ENCODE data around the gene IL21.
"Not testable (repeated sequence)": the region's sequence is repeated elsewhere in the genome, so short reads cannot be mapped to it uniquely, and the experiment has no call there.

The IL21 gene

GRCh38 chr4:122656583-122656982 lies 35.7 kb upstream of the IL21 start:
- peaks cover 10% of the 10 kb centered on the region for H3K36me3 Mint-ChIP-seq (ENCODE audit: low read depth)
- H3K27ac Mint-ChIP-seq; H3K27me3 Mint-ChIP-seq (ENCODE audit: low read depth); H3K9me3 Mint-ChIP-seq; H3K4me3 Mint-ChIP-seq; DNase-seq (ENCODE audit: low spot score): not testable (repeated sequence)
- peaks cover 27% of the 10 kb centered on the region for H3K4me1 Mint-ChIP-seq (ENCODE audit: low read depth)

- peaks cover 8% of the 10 kb centered on the region for H3K9me3 Mint-ChIP-seq
- H3K4me1 Mint-ChIP-seq (ENCODE audit: low read depth), result peaks cover 4% of the 10 kb centered on the region
- H3K4me3 Mint-ChIP-seq, result no peak overlapping the region
- H3K27ac Mint-ChIP-seq, result no peak overlapping the region
- DNase-seq (ENCODE audit: low spot score), result no peak
- no peaks in the 10 kb centered on the region for H3K27me3 Mint-ChIP-seq (ENCODE audit: low read depth)
- H3K36me3 Mint-ChIP-seq (ENCODE audit: low read depth), result peaks cover 7% of the 10 kb centered on the region
Measured at GRCh38 chr4:122652379-122652778, 31.5 kb upstream of the IL21 start.

GRCh38 chr4:122650148-122650547 lies 29.3 kb upstream of the IL21 start:
- no peaks in the 10 kb centered on the region for H3K27me3 Mint-ChIP-seq (ENCODE audit: low read depth)
- H3K4me1 Mint-ChIP-seq (ENCODE audit: low read depth), result peaks cover 2% of the 10 kb centered on the region
- H3K36me3 Mint-ChIP-seq (ENCODE audit: low read depth), result no peaks in the 10 kb centered on the region
- no peaks in the 10 kb centered on the region for H3K9me3 Mint-ChIP-seq
- H3K27ac Mint-ChIP-seq, result no peak overlapping the region
- no peak for DNase-seq (ENCODE audit: low spot score)
- no peak overlapping the region for H3K4me3 Mint-ChIP-seq

GRCh38 chr4:122647656-122648055 lies 26.8 kb upstream of the IL21 start:
- H3K9me3 Mint-ChIP-seq, result no peaks in the 10 kb centered on the region
- no peaks in the 10 kb centered on the region for H3K27me3 Mint-ChIP-seq (ENCODE audit: low read depth)
- H3K27ac Mint-ChIP-seq, result no peak overlapping the region
- no peak overlapping the region for H3K4me3 Mint-ChIP-seq
- no peaks in the 10 kb centered on the region for H3K36me3 Mint-ChIP-seq (ENCODE audit: low read depth)
- no peak for DNase-seq (ENCODE audit: low spot score)
- H3K4me1 Mint-ChIP-seq (ENCODE audit: low read depth), result peaks cover 2% of the 10 kb centered on the region

GRCh38 chr4:122643257-122643656 lies 22.4 kb upstream of the IL21 start:
- H3K27ac Mint-ChIP-seq, result no peak overlapping the region
- no peak for DNase-seq (ENCODE audit: low spot score)
- no peaks in the 10 kb centered on the region for H3K36me3 Mint-ChIP-seq (ENCODE audit: low read depth)
- H3K9me3 Mint-ChIP-seq, result no peaks in the 10 kb centered on the region
- no peaks in the 10 kb centered on the region for H3K4me1 Mint-ChIP-seq (ENCODE audit: low read depth)
- no peaks in the 10 kb centered on the region for H3K27me3 Mint-ChIP-seq (ENCODE audit: low read depth)
- no peak overlapping the region for H3K4me3 Mint-ChIP-seq

GRCh38 chr4:122639181-122639580 lies 18.3 kb upstream of the IL21 start:
- Mint-ChIP-seq H3K27me3 (ENCODE audit: low read depth) (no peaks in the 10 kb centered on the region), H3K4me3 (no peak overlapping the region), H3K36me3 (ENCODE audit: low read depth) (no peaks in the 10 kb centered on the region), H3K4me1 (ENCODE audit: low read depth) (peaks cover 3% of the 10 kb centered on the region), H3K27ac (no peak overlapping the region), H3K9me3 (no peaks in the 10 kb centered on the region)
- DNase-seq (ENCODE audit: low spot score), result no peak

- H3K4me1 Mint-ChIP-seq (ENCODE audit: low read depth), result peaks cover 8% of the 10 kb centered on the region
- no peak for DNase-seq (ENCODE audit: low spot score)
- no peak overlapping the region for H3K27ac Mint-ChIP-seq
- H3K4me3 Mint-ChIP-seq, result no peak overlapping the region
- peaks cover 3% of the 10 kb centered on the region for H3K9me3 Mint-ChIP-seq
- H3K36me3 Mint-ChIP-seq (ENCODE audit: low read depth), result no peaks in the 10 kb centered on the region
- no peaks in the 10 kb centered on the region for H3K27me3 Mint-ChIP-seq (ENCODE audit: low read depth)
Measured at GRCh38 chr4:122636697-122637096, 15.8 kb upstream of the IL21 start.

GRCh38 chr4:122635205-122635604 lies 14.3 kb upstream of the IL21 start:
- peaks cover 3% of the 10 kb centered on the region for H3K9me3 Mint-ChIP-seq
- no peak for DNase-seq (ENCODE audit: low spot score)
- no peaks in the 10 kb centered on the region for H3K27me3 Mint-ChIP-seq (ENCODE audit: low read depth)
- H3K4me3 Mint-ChIP-seq, result no peak overlapping the region
- H3K4me1 Mint-ChIP-seq (ENCODE audit: low read depth), result peaks cover 8% of the 10 kb centered on the region
- H3K27ac Mint-ChIP-seq, result no peak overlapping the region
- H3K36me3 Mint-ChIP-seq (ENCODE audit: low read depth), result no peaks in the 10 kb centered on the region

GRCh38 chr4:122633211-122633610 lies 12.3 kb upstream of the IL21 start:
- peaks cover 10% of the 10 kb centered on the region for H3K4me1 Mint-ChIP-seq (ENCODE audit: low read depth)
- H3K4me3 Mint-ChIP-seq, result no peak overlapping the region
- no peak for DNase-seq (ENCODE audit: low spot score)
- no peaks in the 10 kb centered on the region for H3K27me3 Mint-ChIP-seq (ENCODE audit: low read depth)
- H3K9me3 Mint-ChIP-seq, result peaks cover 3% of the 10 kb centered on the region
- no peak overlapping the region for H3K27ac Mint-ChIP-seq
- H3K36me3 Mint-ChIP-seq (ENCODE audit: low read depth), result no peaks in the 10 kb centered on the region

GRCh38 chr4:122632396-122633143 lies 11.7 kb upstream of the IL21 start:
- Mint-ChIP-seq H3K4me1 (ENCODE audit: low read depth) (peaks cover 10% of the 10 kb centered on the region), H3K4me3 (no peak overlapping the region), H3K9me3 (peaks cover 3% of the 10 kb centered on the region), H3K27me3 (ENCODE audit: low read depth) (no peaks in the 10 kb centered on the region), H3K36me3 (ENCODE audit: low read depth) (no peaks in the 10 kb centered on the region), H3K27ac (no peak overlapping the region)
- no peak for DNase-seq (ENCODE audit: low spot score)

GRCh38 chr4:122625156-122625555 lies 4.3 kb upstream of the IL21 start:
- no peaks in the 10 kb centered on the region for H3K9me3 Mint-ChIP-seq
- H3K4me3 Mint-ChIP-seq, result no peak overlapping the region
- no peak for DNase-seq (ENCODE audit: low spot score)
- no peak overlapping the region for H3K27ac Mint-ChIP-seq
- no peaks in the 10 kb centered on the region for H3K36me3 Mint-ChIP-seq (ENCODE audit: low read depth)
- peaks cover 1% of the 10 kb centered on the region for H3K4me1 Mint-ChIP-seq (ENCODE audit: low read depth)
- no peaks in the 10 kb centered on the region for H3K27me3 Mint-ChIP-seq (ENCODE audit: low read depth)

- no peaks in the 10 kb centered on the region for H3K36me3 Mint-ChIP-seq (ENCODE audit: low read depth)
- no peaks in the 10 kb centered on the region for H3K9me3 Mint-ChIP-seq
- H3K4me1 Mint-ChIP-seq (ENCODE audit: low read depth), result peaks cover 9% of the 10 kb centered on the region
- no peaks in the 10 kb centered on the region for H3K27me3 Mint-ChIP-seq (ENCODE audit: low read depth)
- no peak overlapping the region for H3K27ac Mint-ChIP-seq
- DNase-seq (ENCODE audit: low spot score), result no peak
- no peak overlapping the region for H3K4me3 Mint-ChIP-seq
Measured at GRCh38 chr4:122624205-122624604, 3.3 kb upstream of the IL21 start.

GRCh38 chr4:122623637-122624166 lies 2.8 kb upstream of the IL21 start:
- Mint-ChIP-seq H3K27ac (no peak overlapping the region), H3K36me3 (ENCODE audit: low read depth) (no peaks in the 10 kb centered on the region), H3K9me3 (no peaks in the 10 kb centered on the region), H3K4me1 (ENCODE audit: low read depth) (peaks cover 12% of the 10 kb centered on the region), H3K4me3 (no peak overlapping the region), H3K27me3 (ENCODE audit: low read depth) (no peaks in the 10 kb centered on the region)
- DNase-seq (ENCODE audit: low spot score), result no peak

- Mint-ChIP-seq H3K9me3 (no peaks in the 10 kb centered on the region), H3K27ac (no peak overlapping the region), H3K4me1 (ENCODE audit: low read depth) (peaks cover 21% of the 10 kb centered on the region), H3K36me3 (ENCODE audit: low read depth) (no peaks in the 10 kb centered on the region), H3K27me3 (ENCODE audit: low read depth) (no peaks in the 10 kb centered on the region), H3K4me3 (no peak overlapping the region)
- no peak for DNase-seq (ENCODE audit: low spot score)
Measured at GRCh38 chr4:122622400-122622799, 1.5 kb upstream of the IL21 start.

- no peaks in the 10 kb centered on the region for H3K36me3 Mint-ChIP-seq (ENCODE audit: low read depth)
- H3K27me3 Mint-ChIP-seq (ENCODE audit: low read depth), result no peaks in the 10 kb centered on the region
- DNase-seq (ENCODE audit: low spot score), result no peak
- H3K9me3 Mint-ChIP-seq, result no peaks in the 10 kb centered on the region
- peak overlapping the region; percentile 37 for H3K27ac Mint-ChIP-seq
- H3K4me3 Mint-ChIP-seq, result peak overlapping the region; percentile 50
- peaks cover 36% of the 10 kb centered on the region for H3K4me1 Mint-ChIP-seq (ENCODE audit: low read depth)
Measured at GRCh38 chr4:122619611-122620010, 1.3 kb downstream of the IL21 start.
